ENCODE data around the gene DEPDC5. TPM values are rescaled to one million over a fixed set of nuclear protein-coding genes. Genes with fewer than 3 reads are reported as not detected.

DEPDC5 gene
- total RNA-seq, 3 donors from 2014 or later (not counting 1 experiment from before 2014, with no cell fraction given), result 56.7 to 67.9 (median 62.6) TPM

DNA sequence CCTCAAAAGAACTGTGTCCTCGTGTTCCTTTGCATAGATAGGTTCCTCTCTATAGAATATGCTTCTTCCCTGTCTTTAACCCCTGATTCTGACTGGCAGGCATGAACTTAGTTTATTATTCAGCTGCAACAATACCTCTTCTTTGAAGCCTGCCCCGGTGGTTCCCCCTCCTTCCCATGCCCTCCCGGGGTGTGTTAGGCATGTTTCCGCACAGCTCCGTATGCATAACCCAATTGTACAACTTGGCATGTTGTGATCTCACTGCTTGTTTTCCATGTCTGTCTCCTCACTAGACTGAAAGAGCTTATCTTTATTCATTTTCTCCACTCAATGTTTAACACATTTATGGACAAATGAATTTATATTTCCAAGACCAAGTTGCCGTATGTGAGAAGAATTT is 72.6 kb downstream of the DEPDC5 start:
- no peak for ATAC-seq
- Histone ChIP-seq H3K27ac (ENCODE audit: low read length) (no peak overlapping the region), H3K27me3 (ENCODE audit: control insufficient read depth, insufficient read depth, low read length) (no peaks in the 10 kb centered on the region), H3K9me3 (ENCODE audit: control insufficient read depth, insufficient read depth, low read length) (no peaks in the 10 kb centered on the region), H3K4me3 (ENCODE audit: low read length) (no peak overlapping the region), H3K4me1 (ENCODE audit: control insufficient read depth, insufficient read depth, low read length) (no peaks in the 10 kb centered on the region), H3K36me3 (ENCODE audit: control insufficient read depth, insufficient read depth, low read length) (peaks cover 35% of the 10 kb centered on the region)
- Mint-ChIP-seq H3K27ac (no peak overlapping the region), H3K9me3 (no peaks in the 10 kb centered on the region), H3K4me1 (no peaks in the 10 kb centered on the region), H3K27me3 (ENCODE audit: low read depth in 2 of 2) (no peaks in the 10 kb centered on the region), H3K4me3 (no peak overlapping the region), H3K36me3 (peaks cover 35% of the 10 kb centered on the region)
- WGBS (ENCODE audit: insufficient coverage), result 95% methylated on average over 5 of the region's 6 CpGs
- TF ChIP-seq CTCF (IDR thresholded peaks at IDR 0.05), result no peak
- intact Hi-C loops (cut with micrococcal nuclease), result no loop called here
- DNase-seq, result no peak

DNA sequence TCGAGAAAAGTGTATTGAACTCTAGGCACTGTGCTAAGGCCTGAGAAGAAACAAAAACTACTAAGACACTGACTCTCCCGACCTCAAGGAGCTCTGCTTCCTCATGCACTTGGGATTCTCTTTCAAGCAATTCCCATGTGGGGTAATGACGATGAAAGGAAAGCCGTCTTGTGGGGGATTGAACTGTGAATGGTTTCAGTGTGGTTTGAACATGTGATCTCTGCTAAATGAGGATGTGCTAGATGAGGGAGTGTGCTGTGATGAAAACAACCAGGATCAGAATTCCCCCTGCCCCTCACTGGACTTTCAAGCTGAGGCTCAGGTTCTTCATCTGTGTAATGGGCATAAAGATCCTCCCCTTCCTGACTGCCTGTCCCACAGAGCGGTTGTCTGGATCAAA is 74.9 kb downstream of the DEPDC5 start:
- no peak for DNase-seq
- Histone ChIP-seq H3K36me3 (ENCODE audit: control insufficient read depth, insufficient read depth, low read length) (peaks cover 22% of the 10 kb centered on the region), H3K27me3 (ENCODE audit: control insufficient read depth, insufficient read depth, low read length) (no peaks in the 10 kb centered on the region), H3K4me3 (ENCODE audit: low read length) (no peak overlapping the region), H3K27ac (ENCODE audit: low read length) (no peak overlapping the region), H3K4me1 (ENCODE audit: control insufficient read depth, insufficient read depth, low read length) (no peaks in the 10 kb centered on the region), H3K9me3 (ENCODE audit: control insufficient read depth, insufficient read depth, low read length) (no peaks in the 10 kb centered on the region)
- 63% methylated on average over 4 of the region's 5 CpGs for WGBS (ENCODE audit: insufficient coverage)
- TF ChIP-seq CTCF (IDR thresholded peaks at IDR 0.05), result no peak
- no peak overlapping the region for H3K27ac Mint-ChIP-seq
- no peaks in the 10 kb centered on the region for H3K27me3 Mint-ChIP-seq (ENCODE audit: low read depth in 2 of 2)
- ATAC-seq, result no peak
- H3K4me3 Mint-ChIP-seq, result no peak overlapping the region
- no peaks in the 10 kb centered on the region for H3K4me1 Mint-ChIP-seq
- H3K36me3 Mint-ChIP-seq, result peaks cover 29% of the 10 kb centered on the region
- intact Hi-C loops (cut with micrococcal nuclease), result no loop called here
- no peaks in the 10 kb centered on the region for H3K9me3 Mint-ChIP-seq

DNA sequence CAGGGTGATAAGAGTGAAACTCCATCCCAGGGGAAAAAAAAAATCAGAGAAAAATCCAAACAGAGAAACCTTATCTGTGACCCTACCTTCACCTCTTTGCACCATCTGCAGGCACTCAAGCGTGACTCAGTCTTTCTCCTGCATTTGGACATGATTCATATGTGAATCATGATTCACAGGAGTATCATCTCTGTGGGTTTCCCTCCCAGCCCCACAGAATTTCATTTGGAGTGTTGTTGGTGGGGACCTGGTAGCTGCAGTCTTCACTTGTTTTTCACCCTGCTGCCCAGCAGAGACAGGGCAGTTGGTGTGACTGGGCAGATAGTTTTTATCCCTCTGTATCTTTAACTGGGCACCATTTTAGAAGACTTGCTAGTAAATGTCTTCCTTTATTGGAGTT is 75.7 kb downstream of the DEPDC5 start:
- H3K36me3 Mint-ChIP-seq, result peaks cover 29% of the 10 kb centered on the region
- no peak for ATAC-seq
- Histone ChIP-seq H3K27ac (ENCODE audit: low read length) (no peak overlapping the region), H3K27me3 (ENCODE audit: control insufficient read depth, insufficient read depth, low read length) (no peaks in the 10 kb centered on the region), H3K4me3 (ENCODE audit: low read length) (no peak overlapping the region), H3K9me3 (ENCODE audit: control insufficient read depth, insufficient read depth, low read length) (no peaks in the 10 kb centered on the region), H3K4me1 (ENCODE audit: control insufficient read depth, insufficient read depth, low read length) (no peaks in the 10 kb centered on the region), H3K36me3 (ENCODE audit: control insufficient read depth, insufficient read depth, low read length) (peaks cover 21% of the 10 kb centered on the region)
- H3K27ac Mint-ChIP-seq, result no peak overlapping the region
- DNase-seq, result no peak
- no peak for TF ChIP-seq CTCF (IDR thresholded peaks at IDR 0.05)
- no peak overlapping the region for H3K4me3 Mint-ChIP-seq
- H3K4me1 Mint-ChIP-seq, result no peaks in the 10 kb centered on the region
- no peaks in the 10 kb centered on the region for H3K9me3 Mint-ChIP-seq
- H3K27me3 Mint-ChIP-seq (ENCODE audit: low read depth in 2 of 2), result no peaks in the 10 kb centered on the region
- intact Hi-C loops (cut with micrococcal nuclease), result no loop called here
- WGBS (ENCODE audit: insufficient coverage), result 60% methylated on average over 1 of the region's 1 CpG

GRCh38 chr22:31830721-31831070 is 76.9 kb downstream of the DEPDC5 start:
- Mint-ChIP-seq H3K9me3 (no peaks in the 10 kb centered on the region), H3K4me1 (no peaks in the 10 kb centered on the region), H3K27ac (peak overlapping the region in 1 of 2 donors; percentile 31), H3K27me3 (ENCODE audit: low read depth in 2 of 2) (no peaks in the 10 kb centered on the region), H3K36me3 (peaks cover 29% of the 10 kb centered on the region), H3K4me3 (no peak overlapping the region)
- Histone ChIP-seq H3K4me3 (ENCODE audit: low read length) (no peak overlapping the region), H3K9me3 (ENCODE audit: control insufficient read depth, insufficient read depth, low read length) (no peaks in the 10 kb centered on the region), H3K4me1 (ENCODE audit: control insufficient read depth, insufficient read depth, low read length) (no peaks in the 10 kb centered on the region), H3K27me3 (ENCODE audit: control insufficient read depth, insufficient read depth, low read length) (no peaks in the 10 kb centered on the region), H3K27ac (ENCODE audit: low read length) (no peak overlapping the region), H3K36me3 (ENCODE audit: control insufficient read depth, insufficient read depth, low read length) (peaks cover 27% of the 10 kb centered on the region)
- intact Hi-C loops (cut with micrococcal nuclease), result no loop called here
- no peak for DNase-seq
- no peak for ATAC-seq
- TF ChIP-seq CTCF (IDR thresholded peaks at IDR 0.05), result no peak
- WGBS (ENCODE audit: insufficient coverage), result no CpG with 5 or more reads among the region's 1 CpG
